Epidermal melanocyte (primary cell): ENCODE data around the gene NEURL4.
A peak's percentile ranks its signal among the peaks of the same experiment; 100 is the strongest.

Experiments
- DNase-seq: peaks from one replicate; pipeline ENCODE4 v3.0.0; 2011; ENCODE audit warnings: low spot score; ENCODE audit not compliant: insufficient read length

Gene NEURL4

GRCh38 chr17:7323731-7324437, 5.3 kb downstream of the NEURL4 start:
- peak; percentile 51 for DNase-seq

DNA sequence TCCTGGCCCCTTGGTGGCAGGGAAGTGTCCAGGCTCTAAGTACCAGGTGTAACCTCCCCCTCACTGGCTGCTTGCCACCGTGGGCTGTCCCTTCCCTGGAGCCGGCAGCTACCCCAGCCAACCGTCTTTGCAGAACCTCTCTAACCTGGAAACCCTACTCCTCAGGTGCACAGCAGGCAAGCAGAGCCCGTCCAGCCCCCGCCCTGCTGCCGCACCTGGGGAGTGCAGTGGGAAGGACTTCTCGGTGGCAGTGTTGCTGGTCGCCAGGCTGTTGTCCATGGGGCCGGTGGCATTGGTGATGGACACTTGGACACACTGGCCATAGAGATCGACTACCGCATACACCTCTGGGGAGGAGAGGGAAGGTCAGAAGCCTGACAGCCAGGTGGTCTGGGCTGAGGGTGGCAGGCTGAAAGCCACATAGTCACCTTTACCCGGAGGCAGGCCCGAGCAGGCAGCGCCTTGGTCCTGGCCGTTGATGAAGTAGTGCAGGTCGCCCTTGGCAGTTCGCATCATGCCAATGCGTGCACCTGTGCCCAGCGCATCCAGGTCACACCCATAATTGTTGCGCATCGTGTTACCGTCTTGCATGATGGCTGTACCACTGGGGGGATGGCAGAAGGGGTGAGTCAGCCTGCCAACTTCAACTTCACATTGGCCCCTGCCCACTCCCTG, 6.5 kb downstream of the NEURL4 start:
- no peak for DNase-seq

- DNase-seq: no peak
Observed at GRCh38 chr17:7321466-7321865, 7.7 kb downstream of the NEURL4 start.

DNA sequence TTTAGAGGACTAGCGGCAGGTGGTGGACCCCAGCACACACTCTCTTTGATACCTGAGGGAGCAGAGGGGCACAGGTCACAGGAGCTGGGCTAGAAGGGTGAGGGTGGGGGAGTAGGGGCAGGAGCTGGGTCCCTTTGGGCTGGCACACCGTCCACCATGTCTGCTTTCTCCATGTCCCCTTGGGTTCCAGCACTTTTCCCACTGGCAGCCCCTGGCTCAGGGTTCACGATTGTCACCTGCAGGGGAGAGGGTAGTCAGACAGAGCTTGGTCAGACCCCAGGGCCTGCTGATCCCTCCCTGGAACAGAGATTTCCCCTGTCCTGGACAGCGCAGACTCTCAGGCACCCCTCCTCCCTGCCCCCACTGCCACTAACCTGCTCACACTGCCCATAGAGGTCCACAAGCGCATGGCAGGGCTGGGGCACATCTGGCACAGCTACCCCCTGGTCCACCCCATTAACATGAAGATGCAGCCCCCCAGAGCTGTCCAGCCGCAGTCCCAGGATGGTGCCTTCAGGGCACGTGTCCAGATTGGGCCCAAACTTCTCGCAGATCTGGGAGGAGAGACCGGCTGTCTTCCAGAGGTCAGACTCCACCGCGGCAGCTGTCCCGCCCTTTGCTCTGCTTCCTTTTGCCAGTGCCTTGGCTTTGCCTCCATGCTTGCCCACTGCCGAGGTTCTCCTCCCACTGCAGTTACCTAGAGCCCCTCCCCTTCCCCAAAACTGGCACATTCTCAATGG, 10.8 kb downstream of the NEURL4 start:
- no peak for DNase-seq

- DNase-seq: no peak
Observed at GRCh38 chr17:7317161-7317803, 11.9 kb downstream of the NEURL4 start.

DNA sequence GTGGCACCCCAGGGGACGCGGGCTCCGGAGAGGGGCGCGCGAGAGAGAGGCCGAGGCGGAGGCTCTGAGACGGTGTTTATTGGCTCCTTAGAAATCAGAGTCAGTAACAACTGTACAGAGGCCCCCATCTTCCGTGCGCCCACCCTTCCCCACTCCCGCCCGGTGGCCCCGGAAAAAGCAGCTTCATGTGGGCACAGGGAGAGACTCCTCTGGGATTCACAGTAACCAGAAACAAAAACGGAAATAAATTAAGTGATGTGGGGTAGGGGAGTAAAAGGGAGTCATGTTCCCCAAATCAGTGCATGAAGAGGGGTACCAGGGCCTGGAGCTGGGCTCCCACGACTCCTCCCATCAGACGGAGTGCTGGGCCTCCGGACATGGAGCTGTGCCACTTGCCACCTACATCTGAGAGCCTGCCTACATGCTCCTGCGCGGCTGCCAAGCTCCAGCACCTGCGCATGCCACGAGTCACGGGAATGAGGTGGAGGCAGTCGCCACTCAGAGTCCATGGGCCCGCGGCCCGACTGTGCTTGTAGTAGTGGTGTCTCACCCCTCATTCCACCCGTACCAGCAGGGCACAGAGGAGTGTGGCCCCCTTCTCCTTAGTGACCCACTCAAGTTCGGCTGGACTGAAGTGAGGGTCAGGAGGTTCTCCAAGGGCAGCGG, 13.4 kb downstream of the NEURL4 start:
- no peak for DNase-seq

DNA sequence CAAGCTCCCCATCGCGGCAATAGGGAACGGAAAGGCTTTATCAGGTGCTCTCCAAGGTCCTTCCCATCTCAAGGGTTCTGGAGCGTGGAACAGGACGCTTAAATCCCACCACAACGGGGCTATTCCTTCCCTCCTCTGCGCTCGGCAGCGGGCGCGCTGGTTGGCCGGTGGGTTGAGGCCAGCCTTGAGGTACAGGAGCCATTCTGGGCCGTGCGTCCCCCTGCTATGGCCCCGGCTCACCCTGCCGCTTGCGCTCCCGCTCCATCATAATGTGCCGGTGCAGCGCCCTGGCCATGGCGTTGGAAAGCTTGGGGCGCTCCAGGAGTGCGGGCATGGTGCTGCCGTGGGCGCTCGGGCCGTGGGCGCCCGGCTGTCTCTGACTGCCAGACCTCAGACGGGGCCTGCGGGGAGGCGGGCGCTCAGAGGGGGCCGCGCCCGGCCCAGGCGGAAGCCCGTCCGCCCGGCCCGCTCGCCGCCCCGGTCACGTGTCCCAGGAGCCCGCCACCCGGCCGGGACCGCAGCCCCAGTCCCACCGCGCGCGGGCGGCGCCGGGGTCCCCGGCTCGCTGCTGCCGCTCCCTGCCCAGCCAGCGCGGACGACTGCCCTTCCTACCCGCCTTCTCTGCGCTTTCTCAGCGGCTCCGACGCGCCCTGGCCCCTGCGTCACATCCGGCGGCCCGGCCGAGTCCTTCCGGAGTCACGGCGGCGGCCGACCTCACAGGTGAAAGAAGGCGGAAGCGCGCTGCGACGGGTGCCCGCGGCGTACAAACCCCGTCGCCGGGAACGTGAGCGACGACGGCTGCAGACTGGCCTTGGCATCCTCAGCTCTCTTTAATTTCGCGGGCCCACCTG, 14.2 kb downstream of the NEURL4 start, which contains the start of gene GPS2:
GPS2 (minus strand) TSS at position 642 of the 851 bp plus-strand sequence; CDS start at position 334, 308 bp downstream.
- DNase-seq: peak; percentile 97

DNA sequence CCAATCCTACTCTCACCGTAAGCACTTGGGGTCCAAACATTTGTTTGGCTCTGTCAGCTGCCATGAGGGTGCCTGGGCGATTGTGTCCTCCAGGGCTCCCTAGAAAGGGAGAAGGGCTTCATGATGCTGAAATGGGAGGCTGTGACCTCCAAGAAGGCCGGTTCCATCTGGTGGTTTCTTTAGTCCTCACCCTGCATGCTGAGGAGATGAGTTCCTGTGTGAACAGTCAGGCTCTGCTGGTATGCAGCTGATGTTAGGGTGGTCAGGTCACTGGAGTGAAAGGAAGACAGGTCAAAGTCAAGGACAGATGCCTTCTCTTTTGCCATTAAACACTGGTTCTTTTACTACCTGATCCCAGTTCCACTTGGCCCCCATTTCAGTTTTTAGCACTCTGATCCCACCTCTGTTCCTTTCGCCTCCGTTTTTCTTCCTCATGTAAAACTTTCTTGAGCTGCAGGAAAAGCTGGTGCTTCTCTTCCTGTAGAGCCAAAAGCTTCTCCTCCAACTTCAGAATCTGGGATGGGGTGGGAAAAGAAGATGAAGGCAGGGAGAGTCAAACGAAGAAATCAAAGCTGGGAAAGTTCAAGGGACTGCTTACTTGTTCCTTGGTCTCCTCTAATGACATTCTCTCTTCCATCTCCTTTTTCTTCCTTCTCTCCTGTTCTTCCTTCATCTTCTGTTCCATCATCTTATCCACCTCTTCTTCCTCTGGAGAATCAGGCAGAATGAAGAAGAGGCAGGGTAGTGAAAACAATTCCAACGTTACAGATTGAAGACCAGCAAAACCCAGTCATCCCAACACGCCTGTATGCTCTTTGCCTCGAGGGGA, 15.0 kb downstream of the NEURL4 start:
- no peak for DNase-seq

DNA sequence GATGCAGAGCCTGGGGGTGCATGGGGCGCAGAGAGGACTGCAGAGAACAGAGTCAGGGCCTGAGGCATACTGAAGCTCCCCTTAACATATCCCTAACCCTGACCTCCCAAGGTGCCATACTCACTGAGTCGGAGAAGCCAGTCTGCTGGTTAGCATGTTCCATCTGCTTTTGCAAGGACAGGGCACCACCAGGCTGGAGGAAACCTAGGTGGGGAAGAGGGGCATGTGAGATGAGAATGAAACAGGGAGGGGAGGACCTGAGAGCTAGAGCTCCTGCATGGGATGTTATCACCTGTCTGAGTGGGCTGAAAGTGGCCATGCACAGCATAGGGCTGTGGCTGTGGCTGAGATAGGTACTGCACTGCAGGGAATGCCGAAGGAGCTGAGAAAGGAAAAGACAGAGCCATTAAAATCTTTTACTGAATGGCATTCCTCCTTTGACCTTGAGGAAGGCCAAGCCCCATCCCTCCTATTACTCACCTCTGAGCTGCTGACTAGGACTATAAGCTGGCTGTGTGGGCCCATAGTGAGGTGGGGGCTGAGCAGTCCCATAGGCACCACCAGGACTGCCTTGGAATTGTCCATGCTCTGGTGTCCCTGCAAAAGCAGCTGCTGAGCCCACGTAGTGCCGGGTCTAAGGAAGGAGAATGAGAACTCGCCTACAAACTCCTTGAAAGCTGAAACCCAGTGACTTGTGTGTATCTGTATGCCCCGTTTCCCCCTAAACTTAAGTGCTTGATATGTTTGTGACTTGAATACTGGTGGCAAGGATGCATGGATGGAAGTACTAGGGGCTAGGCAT, 15.8 kb downstream of the NEURL4 start:
- DNase-seq: no peak

- no peak for DNase-seq
Observed at GRCh38 chr17:7312432-7313087, 16.6 kb downstream of the NEURL4 start.

- no peak for DNase-seq
Observed at GRCh38 chr17:7311110-7311705, 17.9 kb downstream of the NEURL4 start.

GRCh38 chr17:7309628-7310027, 19.5 kb downstream of the NEURL4 start:
- no peak for DNase-seq

GRCh38 chr17:7308625-7309433, 20.3 kb downstream of the NEURL4 start:
- peak; percentile 91 for DNase-seq

DNA sequence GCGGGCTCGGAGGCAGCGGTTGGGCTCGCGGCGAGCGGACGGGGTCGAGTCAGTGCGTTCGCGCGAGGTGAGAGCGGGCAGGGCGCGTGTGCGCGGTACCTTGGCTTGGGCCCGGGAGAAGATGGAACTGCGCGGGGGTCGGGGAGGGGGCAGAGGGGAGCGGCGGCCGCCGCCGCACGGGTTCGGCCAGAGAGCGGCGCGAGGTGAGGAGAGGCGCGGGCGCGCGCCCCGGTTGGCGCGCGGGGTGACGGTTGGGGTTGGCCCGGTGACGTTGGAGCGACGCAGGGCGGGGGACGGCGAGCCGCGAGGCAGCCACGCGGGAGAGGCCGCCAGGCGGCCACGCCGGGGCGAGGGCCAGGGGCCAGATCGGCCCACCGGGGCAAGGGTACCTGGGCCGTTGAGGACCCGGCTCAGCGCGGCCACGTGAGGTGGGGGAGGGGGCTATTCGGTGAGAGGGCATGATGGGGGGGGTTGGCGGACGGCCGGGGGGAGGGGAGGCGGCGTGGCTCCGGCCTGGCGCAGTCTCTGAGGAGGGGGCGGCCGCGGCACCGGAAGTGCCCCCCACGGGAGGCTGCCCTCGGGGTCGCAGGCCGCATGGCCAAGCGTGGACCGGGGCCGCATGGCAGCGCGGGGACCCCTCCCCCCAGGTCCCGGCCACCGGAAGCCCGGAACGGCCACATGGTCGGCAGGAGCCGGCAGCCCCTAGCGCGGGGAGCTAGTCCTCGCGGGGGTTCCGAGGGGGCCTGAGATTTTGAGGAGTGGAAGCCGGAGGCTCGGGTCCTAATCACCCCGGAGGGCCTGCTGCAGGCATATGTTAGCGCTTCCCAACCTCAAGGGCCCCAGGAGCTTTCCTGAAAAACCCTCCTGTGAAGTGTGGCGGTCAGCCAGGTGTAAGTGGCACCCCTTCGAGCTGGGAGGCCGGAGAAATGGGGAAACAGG, 21.2 kb downstream of the NEURL4 start:
- no peak for DNase-seq

GRCh38 chr17:7306911-7307685, 22.0 kb downstream of the NEURL4 start, which contains the start of gene EIF5A:
TSS of gene EIF5A (plus strand) at chr17:7307628. CDS start at chr17:7309636, 2,008 bp downstream.
- DNase-seq: peak; percentile 99
